ENCODE measurements around the gene INHBB. TPM values are rescaled to one million over a fixed set of nuclear protein-coding genes. Genes with fewer than 3 reads are reported as not detected.

Gene INHBB
- total RNA-seq, 2 donors from 2014 or later = 35.9 to 83.7 TPM

DNA sequence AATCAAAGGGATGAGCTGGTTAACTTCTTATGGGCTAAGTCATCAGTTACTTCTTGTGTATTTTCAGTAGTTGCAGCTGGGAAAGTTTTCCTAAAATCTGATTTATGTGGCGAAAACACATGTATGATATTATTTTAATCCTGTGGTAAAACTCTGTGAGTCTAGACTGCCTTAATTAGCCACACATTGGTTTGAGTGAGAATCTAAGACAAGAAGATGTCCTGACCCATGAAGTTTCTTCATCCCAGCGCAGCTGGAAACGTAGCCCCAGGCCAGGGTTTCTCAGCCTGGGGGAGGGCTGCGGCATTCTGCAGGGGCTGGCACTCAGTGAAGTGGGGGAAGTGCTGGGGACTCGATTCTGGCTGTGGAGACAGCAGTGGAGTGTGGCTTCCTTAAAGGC lies 44.7 kb upstream of the INHBB start:
- 89% methylated on average over 5 of the region's 5 CpGs for WGBS
- intact Hi-C loops (cut with DNase I) = no loop called here
- H3K4me1 ChIP-seq (replicated peaks) = no peaks in the 10 kb centered on the region
- no peak for TF ChIP-seq POLR2AphosphoS5 (IDR thresholded peaks at IDR 0.05)
- no peak for TF ChIP-seq POLR2A (IDR thresholded peaks at IDR 0.05)
- TF ChIP-seq, protein P1, sequence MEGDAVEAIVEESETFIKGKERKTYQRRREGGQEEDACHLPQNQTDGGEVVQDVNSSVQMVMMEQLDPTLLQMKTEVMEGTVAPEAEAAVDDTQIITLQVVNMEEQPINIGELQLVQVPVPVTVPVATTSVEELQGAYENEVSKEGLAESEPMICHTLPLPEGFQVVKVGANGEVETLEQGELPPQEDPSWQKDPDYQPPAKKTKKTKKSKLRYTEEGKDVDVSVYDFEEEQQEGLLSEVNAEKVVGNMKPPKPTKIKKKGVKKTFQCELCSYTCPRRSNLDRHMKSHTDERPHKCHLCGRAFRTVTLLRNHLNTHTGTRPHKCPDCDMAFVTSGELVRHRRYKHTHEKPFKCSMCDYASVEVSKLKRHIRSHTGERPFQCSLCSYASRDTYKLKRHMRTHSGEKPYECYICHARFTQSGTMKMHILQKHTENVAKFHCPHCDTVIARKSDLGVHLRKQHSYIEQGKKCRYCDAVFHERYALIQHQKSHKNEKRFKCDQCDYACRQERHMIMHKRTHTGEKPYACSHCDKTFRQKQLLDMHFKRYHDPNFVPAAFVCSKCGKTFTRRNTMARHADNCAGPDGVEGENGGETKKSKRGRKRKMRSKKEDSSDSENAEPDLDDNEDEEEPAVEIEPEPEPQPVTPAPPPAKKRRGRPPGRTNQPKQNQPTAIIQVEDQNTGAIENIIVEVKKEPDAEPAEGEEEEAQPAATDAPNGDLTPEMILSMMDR (IDR thresholded peaks at IDR 0.05) = no peak
- no peak for DNase-seq (ENCODE audit: low spot score)
- H3K27ac ChIP-seq = no peak overlapping the region
- no peaks in the 10 kb centered on the region for H3K27me3 ChIP-seq (replicated peaks; ENCODE audit: insufficient read depth)
- H3K36me3 ChIP-seq = no peaks in the 10 kb centered on the region
- no peaks in the 10 kb centered on the region for H3K9me3 ChIP-seq
- no peak overlapping the region for H3K4me3 ChIP-seq

DNA sequence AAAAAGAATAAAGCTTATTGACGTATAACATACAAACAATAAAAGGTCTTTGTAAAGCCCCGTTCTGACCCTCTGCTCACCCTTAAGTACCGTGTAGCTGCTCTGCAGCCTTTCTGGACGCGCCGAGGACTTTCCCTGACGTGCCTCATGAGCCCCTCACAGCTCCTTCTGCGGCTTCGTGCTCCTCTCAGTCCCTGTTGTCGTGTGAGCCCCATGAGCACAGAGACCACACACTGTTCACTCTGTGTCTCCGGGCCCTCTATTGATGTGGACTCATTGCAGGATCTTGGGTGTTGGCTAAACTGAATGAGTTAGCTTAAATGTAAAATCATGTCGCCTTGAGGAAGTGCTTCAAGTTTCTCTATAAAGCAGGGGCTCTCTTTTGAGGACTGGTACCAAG lies 43.6 kb upstream of the INHBB start:
- TF ChIP-seq, protein P1 (IDR thresholded peaks at IDR 0.05) = no peak
- no peak for TF ChIP-seq POLR2A (IDR thresholded peaks at IDR 0.05)
- TF ChIP-seq POLR2AphosphoS5 (IDR thresholded peaks at IDR 0.05) = no peak
- WGBS = 88% methylated on average over 12 of the region's 12 CpGs
- Histone ChIP-seq H3K4me3 (no peak overlapping the region), H3K9me3 (no peaks in the 10 kb centered on the region), H3K27ac (no peak overlapping the region), H3K36me3 (no peaks in the 10 kb centered on the region), H3K4me1 (replicated peaks) (no peaks in the 10 kb centered on the region), H3K27me3 (replicated peaks; ENCODE audit: insufficient read depth) (no peaks in the 10 kb centered on the region)
- no peak for DNase-seq (ENCODE audit: low spot score)
- intact Hi-C loops (cut with DNase I) = no loop called here

DNA sequence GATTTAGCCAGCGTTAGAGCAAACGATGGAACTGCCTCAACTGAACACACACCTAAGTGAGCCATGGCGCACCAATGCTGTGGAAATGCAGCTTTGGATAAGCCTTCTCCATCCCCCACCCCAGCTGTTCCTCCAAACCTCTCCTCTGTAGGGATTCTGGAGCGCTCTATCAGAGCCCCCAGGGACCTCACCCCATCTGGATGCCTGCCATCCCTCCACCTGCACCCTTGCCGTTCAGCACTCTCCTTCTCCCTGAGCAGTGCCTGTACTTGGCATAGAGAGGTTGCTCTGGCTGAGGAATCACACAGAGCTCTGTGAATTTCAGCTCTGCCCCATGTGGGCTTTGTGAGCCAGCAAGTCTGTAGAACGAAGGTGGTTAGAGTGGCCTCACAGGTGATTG lies 42.8 kb upstream of the INHBB start:
- no peaks in the 10 kb centered on the region for H3K9me3 ChIP-seq
- H3K4me3 ChIP-seq = no peak overlapping the region
- no peak for DNase-seq (ENCODE audit: low spot score)
- H3K27me3 ChIP-seq (replicated peaks; ENCODE audit: insufficient read depth) = no peaks in the 10 kb centered on the region
- no peaks in the 10 kb centered on the region for H3K4me1 ChIP-seq (replicated peaks)
- intact Hi-C loops (cut with DNase I) = no loop called here
- WGBS = 87% methylated on average over 6 of the region's 6 CpGs
- H3K27ac ChIP-seq = peak overlapping the region in 1 of 2 donors; percentile 67
- TF ChIP-seq POLR2A (IDR thresholded peaks at IDR 0.05) (no peak), POLR2AphosphoS5 (IDR thresholded peaks at IDR 0.05) (no peak)
- TF ChIP-seq, protein P1 (IDR thresholded peaks at IDR 0.05) = no peak
- no peaks in the 10 kb centered on the region for H3K36me3 ChIP-seq

DNA sequence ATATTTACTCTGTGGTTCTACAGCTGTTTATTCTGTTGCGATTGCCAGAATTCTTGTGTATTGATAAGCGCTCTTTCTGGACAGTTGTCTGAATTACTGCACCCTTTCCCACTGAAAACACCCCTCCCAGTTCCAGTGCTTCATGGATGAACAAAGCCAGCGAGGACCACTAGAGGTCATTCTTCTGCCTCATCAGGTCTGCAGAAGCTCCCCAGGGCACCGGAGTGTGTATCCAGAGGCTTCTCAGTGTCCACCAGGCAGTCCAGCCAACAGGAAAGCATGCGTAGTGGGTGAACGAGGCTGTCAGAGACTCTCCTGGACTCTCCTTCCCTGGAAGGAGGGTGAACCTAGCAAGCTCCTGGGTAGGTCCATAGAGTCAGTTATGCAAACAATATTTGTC lies 40.6 kb upstream of the INHBB start:
- no peaks in the 10 kb centered on the region for H3K9me3 ChIP-seq
- TF ChIP-seq, protein P1 (IDR thresholded peaks at IDR 0.05) = peak in 3 of 4 experiments; percentile 4 to 36 (median 30)
- TF ChIP-seq POLR2A (IDR thresholded peaks at IDR 0.05) (no peak), POLR2AphosphoS5 (IDR thresholded peaks at IDR 0.05) (peak; percentile 3)
- no peaks in the 10 kb centered on the region for H3K27me3 ChIP-seq (replicated peaks; ENCODE audit: insufficient read depth)
- H3K27ac ChIP-seq = peak overlapping the region in 1 of 2 donors; percentile 67
- no peaks in the 10 kb centered on the region for H3K36me3 ChIP-seq
- H3K4me1 ChIP-seq (replicated peaks) = no peaks in the 10 kb centered on the region
- no peak overlapping the region for H3K4me3 ChIP-seq
- 58% methylated on average over 6 of the region's 6 CpGs for WGBS
- intact Hi-C loops (cut with DNase I) = no loop called here
- peak; percentile 57 for DNase-seq (ENCODE audit: low spot score)

DNA sequence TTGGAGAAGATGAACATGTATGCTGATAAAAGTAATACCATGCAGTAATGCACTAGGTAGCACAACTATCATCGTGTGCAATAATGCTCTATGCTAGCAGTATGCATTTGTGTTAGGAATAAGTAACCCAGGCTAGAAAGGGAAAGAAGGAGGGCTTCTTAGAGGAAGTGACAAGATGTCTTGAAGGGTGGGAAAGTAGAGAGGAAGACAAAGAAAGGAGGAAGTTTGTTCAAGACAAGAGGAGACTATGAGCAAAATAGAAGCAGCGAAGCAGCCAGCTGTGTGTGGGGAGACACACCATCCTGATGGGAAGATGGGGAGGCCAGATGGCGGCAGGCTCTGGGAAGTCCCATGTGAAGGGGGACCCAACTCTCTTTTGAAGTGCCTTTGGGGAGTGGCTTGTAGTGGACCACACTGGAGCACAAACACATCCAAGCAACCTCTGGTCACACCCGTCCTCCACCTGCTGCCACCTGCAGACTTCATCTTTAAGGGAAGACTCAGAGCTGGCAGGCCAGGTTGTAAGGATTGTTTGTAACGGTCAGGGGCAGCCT lies 39.9 kb upstream of the INHBB start:
- intact Hi-C loops (cut with DNase I) = no loop called here
- TF ChIP-seq POLR2A (IDR thresholded peaks at IDR 0.05) (no peak), POLR2AphosphoS5 (IDR thresholded peaks at IDR 0.05) (no peak)
- TF ChIP-seq, protein P1 (IDR thresholded peaks at IDR 0.05) = no peak
- Histone ChIP-seq H3K9me3 (no peaks in the 10 kb centered on the region), H3K4me1 (replicated peaks) (no peaks in the 10 kb centered on the region), H3K4me3 (no peak overlapping the region), H3K27me3 (replicated peaks; ENCODE audit: insufficient read depth) (no peaks in the 10 kb centered on the region), H3K27ac (peak overlapping the region in 1 of 2 donors; percentile 67), H3K36me3 (no peaks in the 10 kb centered on the region)
- DNase-seq (ENCODE audit: low spot score) = no peak
- WGBS = 96% methylated on average over 5 of the region's 5 CpGs

Measured in prostate gland (tissue), 2 donors.